Left ventricle myocardium inferior (tissue), 1 donor: ENCODE data around the gene CCK. TPM values are rescaled to one million over a fixed set of nuclear protein-coding genes. Genes with fewer than 3 reads are reported as not detected.

Source experiments
- DNase-seq: peaks from one replicate; pipeline ENCODE4 v3.0.0-alpha.2; 2020
- H3K27ac ChIP-seq: fragments of 200-600 bp; replicated peaks from 2 replicates; pipeline ENCODE4 v1.8.0; 2021
- H3K27me3 ChIP-seq: fragments of 200-600 bp; 2 replicates; pipeline ENCODE4 v1.8.0; 2021; ENCODE audit warnings: low read depth
- H3K36me3 ChIP-seq: fragments of 200-600 bp; 2 replicates; pipeline ENCODE4 v1.8.0; 2021
- H3K4me1 ChIP-seq: fragments of 200-600 bp; 2 replicates; pipeline ENCODE4 v1.8.0; 2021
- H3K4me3 ChIP-seq: fragments of 200-600 bp; 2 replicates; pipeline ENCODE4 v1.8.0; 2021; ENCODE audit warnings: mild to moderate bottlenecking, moderate library complexity
- H3K9me3 ChIP-seq: fragments of 200-600 bp; replicated peaks from 2 replicates; pipeline ENCODE4 v1.8.0; 2021
- CTCF ChIP-seq: fragments of 200-600 bp; IDR thresholded peaks from 2 replicates; pipeline ENCODE4 v1.8.0; 2021; ENCODE audit warnings: antibody characterized with exemption, mild to moderate bottlenecking, borderline replicate concordance
- intact Hi-C: fragments of 100-400 bp; cut with micrococcal nuclease; formaldehyde crosslinking; loops from one replicate; pipeline ENCODE4 v1.11.0; 2022
- total RNA-seq: library from RNA; stranded (reverse); fragmentation: NEBNext Ultra II Directional; extraction: Animal tissue kit (Norgen Biotek cat#: 25700); gene quantifications from one replicate; pipeline ENCODE4 v1.2.1, GENCODE V29; 2021
- donor health status: DM: no; HTN: yes; CAD: no; lungs with severe emphysema.

CCK gene
- total RNA-seq, 1 donor from 2014 or later: not detected

- intact Hi-C loops: no loop called here
- H3K36me3 ChIP-seq: no peaks in the 10 kb centered on the region
- H3K27ac ChIP-seq: no peak overlapping the region
- no peak for DNase-seq
- H3K4me3 ChIP-seq: no peak overlapping the region
- no peaks in the 10 kb centered on the region for H3K4me1 ChIP-seq
- TF ChIP-seq CTCF: no peak
- H3K27me3 ChIP-seq: peaks cover 44% of the 10 kb centered on the region
- no peaks in the 10 kb centered on the region for H3K9me3 ChIP-seq
Measured at GRCh38 chr3:42301446-42302175, 35.6 kb upstream of the CCK start.

DNA sequence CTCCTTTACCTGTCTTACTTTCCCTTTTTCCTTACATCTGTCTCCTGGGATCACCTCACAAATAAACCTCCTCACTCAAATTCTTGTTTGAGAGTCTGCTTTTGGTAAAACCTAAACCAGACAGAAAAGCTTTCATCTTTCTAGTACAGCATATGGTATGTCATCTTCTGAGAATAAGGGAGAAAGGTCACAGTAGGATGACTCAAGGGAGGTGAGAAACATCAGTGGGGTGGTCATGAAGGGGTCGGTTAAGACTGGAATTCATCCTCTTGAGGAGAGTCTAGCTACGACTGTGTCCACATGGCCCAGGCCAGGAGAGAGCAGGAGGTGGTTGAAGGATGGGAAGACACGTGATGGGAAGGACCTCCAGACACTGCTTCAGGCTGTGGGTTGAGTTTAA, 34.8 kb upstream of the CCK start:
- H3K36me3 ChIP-seq: no peaks in the 10 kb centered on the region
- H3K4me1 ChIP-seq: no peaks in the 10 kb centered on the region
- TF ChIP-seq CTCF: no peak
- intact Hi-C loops: no loop called here
- H3K27ac ChIP-seq: no peak overlapping the region
- H3K4me3 ChIP-seq: no peak overlapping the region
- H3K27me3 ChIP-seq: peaks cover 41% of the 10 kb centered on the region
- no peaks in the 10 kb centered on the region for H3K9me3 ChIP-seq
- no peak for DNase-seq

DNA sequence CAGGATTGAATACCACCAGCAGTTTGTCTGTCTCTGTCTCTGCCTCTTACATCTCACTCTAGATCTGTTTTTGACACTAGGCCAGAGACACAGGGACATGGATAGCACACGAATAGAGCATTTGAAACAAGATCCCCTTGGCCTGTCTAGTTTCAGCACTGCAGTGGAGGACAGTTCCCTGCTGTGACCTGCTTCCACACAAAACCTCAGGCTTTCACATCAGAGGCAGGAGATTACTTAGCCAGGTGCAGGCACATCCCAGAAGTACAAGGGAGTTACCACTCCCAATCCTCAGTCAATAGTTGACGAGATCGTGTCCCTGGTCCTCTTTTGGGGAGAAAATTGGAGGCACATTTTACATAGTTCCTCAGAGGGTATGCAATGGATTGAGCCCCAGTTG, 34.0 kb upstream of the CCK start:
- DNase-seq: no peak
- intact Hi-C loops: no loop called here

DNA sequence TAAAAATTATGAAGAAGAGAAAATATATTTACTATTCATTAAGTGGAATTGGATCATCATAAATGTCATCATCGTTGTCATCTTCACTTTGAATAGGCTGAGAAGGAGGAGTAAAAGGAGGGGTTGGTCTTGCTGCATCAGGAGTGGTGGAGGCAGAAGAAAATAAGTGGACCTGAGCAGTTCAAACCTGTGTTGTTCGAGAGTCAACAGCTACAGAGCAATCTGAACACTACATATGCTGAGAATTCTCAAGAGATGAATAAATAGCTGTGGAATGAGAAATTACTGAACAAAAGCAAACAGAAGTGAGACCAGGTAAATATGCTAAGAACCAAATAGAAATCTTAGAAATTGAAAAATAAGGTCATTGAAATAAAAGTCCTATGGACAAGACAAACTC, 32.3 kb upstream of the CCK start:
- no peaks in the 10 kb centered on the region for H3K36me3 ChIP-seq
- H3K27me3 ChIP-seq: peaks cover 40% of the 10 kb centered on the region
- H3K27ac ChIP-seq: no peak overlapping the region
- H3K9me3 ChIP-seq: peaks cover 4% of the 10 kb centered on the region
- intact Hi-C loops: no loop called here
- no peak for TF ChIP-seq CTCF
- DNase-seq: no peak
- H3K4me3 ChIP-seq: no peak overlapping the region
- no peaks in the 10 kb centered on the region for H3K4me1 ChIP-seq

More for the DNA sequence above, 34.0 kb upstream of the CCK start:
- Histone ChIP-seq H3K36me3 (no peaks in the 10 kb centered on the region), H3K27me3 (peaks cover 41% of the 10 kb centered on the region), H3K9me3 (peaks cover 4% of the 10 kb centered on the region), H3K4me1 (no peaks in the 10 kb centered on the region), H3K4me3 (no peak overlapping the region), H3K27ac (no peak overlapping the region)
- no peak for TF ChIP-seq CTCF

DNA sequence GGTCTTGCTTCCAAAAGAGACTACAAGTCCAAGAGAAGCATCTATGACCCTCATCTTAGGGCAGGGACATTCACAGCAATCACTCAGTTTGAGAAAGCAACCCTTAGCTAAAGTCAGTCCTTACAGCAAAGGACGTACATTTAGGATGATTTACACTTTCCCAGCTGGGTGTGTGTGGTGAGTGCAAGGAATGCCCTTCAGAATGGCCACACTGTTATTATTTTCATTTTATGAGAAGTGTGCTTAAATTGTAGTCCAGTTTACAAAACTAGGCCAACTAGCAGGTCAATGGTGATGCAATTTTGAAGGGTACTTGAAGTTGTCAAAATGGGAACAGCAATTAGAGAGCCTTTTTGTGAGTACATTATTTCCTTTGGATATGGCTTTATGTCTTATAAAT, 26.0 kb upstream of the CCK start:
- DNase-seq: no peak
- Histone ChIP-seq H3K4me1 (no peaks in the 10 kb centered on the region), H3K27ac (no peak overlapping the region), H3K9me3 (peaks cover 4% of the 10 kb centered on the region), H3K27me3 (peaks cover 51% of the 10 kb centered on the region), H3K4me3 (no peak overlapping the region), H3K36me3 (no peaks in the 10 kb centered on the region)
- TF ChIP-seq CTCF: no peak
- intact Hi-C loops: no loop called here
